Measurements from ENCODE around the gene ATOH7. TPM values are rescaled to one million over a fixed set of nuclear protein-coding genes. Genes with fewer than 3 reads are reported as not detected.
A peak's percentile ranks its signal among the peaks of the same experiment; 100 is the strongest.

The ATOH7 gene
- total and polyA plus RNA-seq, 12 donors: 0.01 TPM; not detected in 11

DNA sequence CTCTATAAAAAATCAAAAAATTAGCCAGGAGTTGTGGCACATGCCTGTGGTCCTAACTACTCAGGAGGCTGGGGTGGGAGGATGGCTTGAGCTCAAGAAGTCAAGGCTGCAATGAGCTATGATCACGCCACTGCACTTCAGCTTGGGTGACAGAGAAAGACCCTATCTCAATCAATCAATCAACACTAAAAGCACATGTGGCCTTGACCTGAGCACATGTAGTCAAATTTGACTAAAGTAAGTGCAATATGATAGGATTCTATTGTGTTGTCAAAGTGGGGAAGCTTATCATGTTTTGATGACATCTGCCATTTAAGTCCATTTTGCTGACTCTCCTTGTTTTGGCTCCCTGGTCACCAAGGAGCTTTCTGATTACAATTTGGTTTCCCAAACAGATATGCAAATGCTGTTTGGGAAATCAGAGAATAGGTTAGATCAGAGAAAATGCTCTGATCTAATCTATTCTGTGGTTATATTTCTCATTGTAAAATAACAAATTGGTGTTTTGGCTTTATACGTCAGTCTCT lies 43.8 kb upstream of the ATOH7 start:
- no peak for DNase-seq
- WGBS, 2 donors: 97 to 100% methylated on average over 2 of the region's 2 CpGs

GRCh38 chr10:68272833-68273232 lies 40.9 kb upstream of the ATOH7 start:
- no peak for DNase-seq
- intact Hi-C loops (cut with DNase I): no loop called here

More for the DNA sequence above, 43.8 kb upstream of the ATOH7 start:
- no peaks in the 10 kb centered on the region for H3K4me1 ChIP-seq
- H3K4me3 ChIP-seq: no peak overlapping the region
- H3K36me3 ChIP-seq: no peaks in the 10 kb centered on the region
- intact Hi-C loops (cut with DNase I): no loop called here
- ATAC-seq: no peak
- no peaks in the 10 kb centered on the region for H3K27me3 ChIP-seq
- H3K9me3 ChIP-seq: peaks cover 0 to 23% (median 0%) of the 10 kb centered on the region in 11 donors
- no peak overlapping the region for H3K27ac ChIP-seq
- TF ChIP-seq CTCF (IDR thresholded peaks at IDR 0.05): no peak

GRCh38 chr10:68271196-68271882 lies 39.4 kb upstream of the ATOH7 start:
- intact Hi-C loops (cut with DNase I): no loop called here
- no peaks in the 10 kb centered on the region for H3K4me1 ChIP-seq
- H3K27ac ChIP-seq: no peak overlapping the region
- TF ChIP-seq CTCF (IDR thresholded peaks at IDR 0.05): no peak
- H3K4me3 ChIP-seq: no peak overlapping the region
- 58 to 61% methylated on average over 7 of the region's 7 CpGs for WGBS, 2 donors
- H3K36me3 ChIP-seq: no peaks in the 10 kb centered on the region
- ATAC-seq (peak in 5 of 8 donors; percentile 33 to 72 (median 59)), DNase-seq (no peak)
- H3K9me3 ChIP-seq: no peaks in the 10 kb centered on the region
- no peaks in the 10 kb centered on the region for H3K27me3 ChIP-seq

More at GRCh38 chr10:68272833-68273232, 40.9 kb upstream of the ATOH7 start:
- ATAC-seq: no peak
- H3K36me3 ChIP-seq: no peaks in the 10 kb centered on the region
- no peak for TF ChIP-seq CTCF (IDR thresholded peaks at IDR 0.05)
- no peaks in the 10 kb centered on the region for H3K4me1 ChIP-seq
- H3K27me3 ChIP-seq: no peaks in the 10 kb centered on the region
- no peak overlapping the region for H3K4me3 ChIP-seq
- peaks cover 0 to 13% (median 0%) of the 10 kb centered on the region in 11 donors for H3K9me3 ChIP-seq
- no peak overlapping the region for H3K27ac ChIP-seq

- H3K27me3 ChIP-seq: no peaks in the 10 kb centered on the region
- no peak for TF ChIP-seq CTCF (IDR thresholded peaks at IDR 0.05)
- DNase-seq: no peak
- no peak overlapping the region for H3K27ac ChIP-seq
- peaks cover 0 to 12% (median 0%) of the 10 kb centered on the region in 11 donors for H3K9me3 ChIP-seq
- H3K4me3 ChIP-seq: no peak overlapping the region
- intact Hi-C loops (cut with DNase I): no loop called here
- 89 to 92% methylated on average over 2 of the region's 2 CpGs for WGBS, 2 donors
- H3K4me1 ChIP-seq: no peaks in the 10 kb centered on the region
- H3K36me3 ChIP-seq: no peaks in the 10 kb centered on the region
- ATAC-seq: no peak
These were observed 37.8 kb upstream of the ATOH7 start for GRCh38 chr10:68269562-68270290.
